Lower leg skin (tissue), 3 donors: Measurements from ENCODE around the gene KCTD5.

Experiments
- CTCF ChIP-seq, 3 donors: fragments of 450-650 bp; IDR thresholded peaks; one replicate each; pipeline ENCODE4 v1.5.1; 2016; ENCODE audit warnings: antibody characterized with exemption in 3 of 3, mild to moderate bottlenecking in 3 of 3, moderate library complexity in 2 of 3
- POLR2A ChIP-seq, 2 donors: fragments of 450-650 bp; IDR thresholded peaks; one replicate each; pipeline ENCODE4 v1.6.1; 2016 to 2017; ENCODE audit warnings: antibody characterized with exemption in 2 of 2, mild to moderate bottlenecking in 1 of 2, moderate library complexity in 1 of 2

DNA sequence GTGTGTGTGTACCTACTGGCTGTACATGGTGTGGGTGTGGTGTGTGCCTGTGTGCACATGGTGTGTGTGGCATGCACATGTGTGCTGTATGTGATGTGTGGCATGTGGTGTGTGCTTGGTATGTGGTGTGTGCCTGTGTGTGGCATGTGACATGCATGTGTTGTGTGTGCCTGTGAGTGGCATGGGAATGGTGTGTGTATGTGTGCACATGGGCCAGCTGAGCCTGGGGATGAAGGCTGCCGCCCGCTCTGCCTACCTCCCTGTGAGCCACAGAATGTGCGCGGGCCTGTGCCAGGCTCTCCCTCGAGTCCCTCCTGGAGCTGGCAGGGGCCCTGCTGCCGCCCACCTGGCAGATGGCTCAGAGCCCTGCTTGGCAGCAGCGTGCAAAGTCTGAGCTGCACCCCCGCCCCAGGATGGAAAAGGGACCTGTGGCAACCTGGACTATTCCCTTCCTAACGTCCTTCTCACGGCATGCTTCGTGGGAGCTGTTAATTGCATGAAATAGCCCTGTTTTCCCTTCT lies 28.4 kb downstream of the KCTD5 start:
- TF ChIP-seq CTCF (IDR thresholded peaks at IDR 0.05) (no peak), POLR2A (IDR thresholded peaks at IDR 0.05) (no peak)
